HCT116 (cell line): ENCODE measurements around the gene C18orf32. TPM values are rescaled to one million over a fixed set of nuclear protein-coding genes. Genes with fewer than 3 reads are reported as not detected.

ENCODE experiments used
- ATAC-seq: fragments of 200-7000 bp; cut with Tn5 transposase; 2 replicates; pipeline ENCODE4 v1.9.1; 2020; ENCODE audit warnings: mild to moderate bottlenecking, moderate library complexity
- BruUV-seq: library from RNA; stranded (reverse); fragments of 400-500 nt; replicated peaks from 2 replicates; lab custom pipeline; 2021; lab: Mats Ljungman, UMichigan
- CTCF ChIA-PET: fragments of 300-600 bp; sonication (Branson Sonifier 250); formaldehyde crosslinking; loops from one replicate; lab custom pipeline; 2021; ENCODE audit warnings: antibody characterized with exemption; lab: Charles Lee
- POLR2A ChIA-PET: fragments of 300-600, 350-600 bp; sonication (Branson Sonifier 250); formaldehyde crosslinking; loops from one replicate; lab custom pipeline; 2021; ENCODE audit warnings: antibody characterized with exemption; lab: Charles Lee
- RAD21 ChIA-PET, 2 experiments: fragments of 300-600 bp; sonication (Branson Sonifier 250); formaldehyde crosslinking; loops; one replicate each; lab custom pipeline; 2023; ENCODE audit warnings: low total read pairs in 2 of 2; ENCODE audit not compliant: uncharacterized antibody in 2 of 2, unreplicated experiment in 2 of 2, low non-redundant PET in 1 of 2; lab: Charles Lee
- DNase-seq: peaks from one replicate; pipeline ENCODE4 v3.0.0-alpha.2; 2010; ENCODE audit warnings: low read depth, low spot score
- H2AFZ ChIP-seq: fragments of 200-600 bp; shearing (Covaris generic), sonication (generic); 2 replicates; pipeline ENCODE4 v1.6.1; 2017; ENCODE audit warnings: low read depth, mixed run types, mixed read lengths, antibody characterized with exemption, low read length; ENCODE audit not compliant: poor library complexity, severe bottlenecking
- H3K27ac ChIP-seq: 2 replicates; pipeline ENCODE4 v1.5.1; 2012; ENCODE audit warnings: low read depth, low read length
- H3K27me3 ChIP-seq: fragments of 200-600 bp; sonication (generic); 2 replicates; pipeline ENCODE4 v1.6.1; 2016; ENCODE audit warnings: mixed run types, low read length, mixed read lengths; ENCODE audit not compliant: insufficient read depth
- H3K36me3 ChIP-seq, 2 experiments: fragments of 200-500 bp in 1 of 2; fragments of 200-600 bp in 1 of 2; sonication (Bioruptor generic) in 1 of 2; sonication (generic) in 1 of 2; 2 replicates each; pipeline versions ENCODE4 v1.5.1 to v1.6.1; 2014 to 2016; ENCODE audit warnings: low read length in 2 of 2, inconsistent platforms in 1 of 2, mixed read lengths in 1 of 2, mixed run types in 1 of 2; ENCODE audit not compliant: insufficient read depth in 2 of 2, control insufficient read depth in 1 of 2
- H3K4me1 ChIP-seq, 2 experiments: fragments of 200-600 bp in 1 of 2; sonication (generic) in 1 of 2; 2 replicates each; pipeline versions ENCODE4 v1.5.1 to v1.6.1; 2012 to 2017; ENCODE audit warnings: low read length in 2 of 2, inconsistent platforms in 1 of 2, mild to moderate bottlenecking in 1 of 2, mixed read lengths in 1 of 2, mixed run types in 1 of 2, moderate library complexity in 1 of 2; ENCODE audit not compliant: insufficient read depth in 2 of 2, control insufficient read depth in 1 of 2
- H3K4me2 ChIP-seq: fragments of 200-600 bp; sonication (generic); 2 replicates; pipeline ENCODE4 v1.6.1; 2017; ENCODE audit warnings: mixed run types, low read length, mixed read lengths
- H3K4me3 ChIP-seq, 2 experiments: fragments of 200-600 bp in 1 of 2; sonication (generic) in 1 of 2; replicated peaks in 1 of 2; 2 replicates each; pipeline ENCODE4 v1.5.1; 2011 to 2016; ENCODE audit warnings: low read length in 2 of 2, control low read depth in 1 of 2, low read depth in 1 of 2, mild to moderate bottlenecking in 1 of 2, mixed read lengths in 1 of 2, mixed run types in 1 of 2
- H3K79me2 ChIP-seq: fragments of 200-600 bp; sonication (generic); 2 replicates; pipeline ENCODE4 v1.6.1; 2017; ENCODE audit warnings: mild to moderate bottlenecking, mixed run types, low read length, moderate library complexity, mixed read lengths; ENCODE audit not compliant: insufficient read depth
- H3K9ac ChIP-seq: fragments of 200-600 bp; sonication (generic); 2 replicates; pipeline ENCODE4 v1.6.1; 2016; ENCODE audit warnings: low read length, mixed read lengths
- H3K9me2 ChIP-seq: fragments of 200-600 bp; sonication (generic), shearing (Covaris generic); 2 replicates; pipeline ENCODE4 v1.6.1; 2017; ENCODE audit warnings: mixed run types, mild to moderate bottlenecking, moderate library complexity; ENCODE audit not compliant: insufficient read depth
- H3K9me3 ChIP-seq, 2 experiments: fragments of 200-500 bp in 1 of 2; fragments of 200-600 bp in 1 of 2; sonication (Bioruptor generic) in 1 of 2; sonication (generic) in 1 of 2; 2 replicates each; pipeline ENCODE4 v1.6.1; 2014 to 2017; ENCODE audit warnings: low read length in 2 of 2, mixed read lengths in 2 of 2, inconsistent platforms in 1 of 2, low read depth in 1 of 2, mild to moderate bottlenecking in 1 of 2, mixed run types in 1 of 2, moderate library complexity in 1 of 2; ENCODE audit not compliant: control insufficient read depth in 1 of 2, insufficient read depth in 1 of 2
- H4K20me1 ChIP-seq: fragments of 200-600 bp; sonication (generic), shearing (Covaris generic); 2 replicates; pipeline ENCODE4 v1.6.1; 2017; ENCODE audit warnings: mixed run types, mild to moderate bottlenecking, moderate library complexity; ENCODE audit not compliant: insufficient read depth
- ATF3 ChIP-seq: IDR thresholded peaks from 2 replicates; pipeline ENCODE4 v1.6.1; 2012
- CBX3 ChIP-seq: IDR thresholded peaks from 2 replicates; pipeline ENCODE4 v1.6.1; 2012; ENCODE audit warnings: low read depth
- CEBPB ChIP-seq: IDR thresholded peaks from 2 replicates; pipeline ENCODE4 v1.6.1; 2012; ENCODE audit warnings: low read depth
- CTCF ChIP-seq, 3 experiments: fragments of 200-600 bp in 1 of 3; sonication (generic) in 1 of 3; IDR thresholded peaks in 2 of 3; conservative IDR thresholded peaks in 1 of 3; 2 replicates each; pipeline ENCODE4 v1.5.1; 2012 to 2017; ENCODE audit warnings: low read depth in 2 of 3, low read length in 2 of 3, antibody characterized with exemption in 1 of 3, borderline replicate concordance in 1 of 3, control low read depth in 1 of 3, mild to moderate bottlenecking in 1 of 3, mixed read lengths in 1 of 3, mixed run types in 1 of 3, moderate library complexity in 1 of 3; ENCODE audit not compliant: insufficient read depth in 1 of 3
- EGR1 ChIP-seq: IDR thresholded peaks from 2 replicates; pipeline ENCODE4 v1.6.1; 2012; ENCODE audit warnings: low read depth
- EZH2 ChIP-seq: fragments of 200-600 bp; sonication (generic); IDR thresholded peaks from 2 replicates; pipeline ENCODE4 v1.6.1; 2017; ENCODE audit warnings: antibody characterized with exemption, mixed run types
- EZH2phosphoT487 ChIP-seq: fragments of 200-600 bp; IDR thresholded peaks from 2 replicates; pipeline ENCODE4 v1.6.1; 2018; ENCODE audit warnings: antibody characterized with exemption, borderline replicate concordance
- FOSL1 ChIP-seq: IDR thresholded peaks from 2 replicates; pipeline ENCODE4 v1.6.1; 2012; ENCODE audit warnings: low read depth
- JUND ChIP-seq: IDR thresholded peaks from 2 replicates; pipeline ENCODE4 v1.6.1; 2012
- MAX ChIP-seq: IDR thresholded peaks from 2 replicates; pipeline ENCODE4 v1.6.1; 2012
- POLR2A ChIP-seq: IDR thresholded peaks from 2 replicates; pipeline ENCODE4 v1.7.0; 2011; ENCODE audit warnings: borderline replicate concordance; ENCODE audit not compliant: insufficient read depth, insufficient read length; ENCODE audit errors: extremely low read depth
- SIN3A ChIP-seq: IDR thresholded peaks from 2 replicates; pipeline ENCODE4 v1.6.1; 2012; ENCODE audit warnings: low read depth
- SP1 ChIP-seq: IDR thresholded peaks from 2 replicates; pipeline ENCODE4 v1.6.1; 2012; ENCODE audit warnings: low read depth
- SRF ChIP-seq: IDR thresholded peaks from 2 replicates; pipeline ENCODE4 v1.6.1; 2012; ENCODE audit warnings: low read depth
- intact Hi-C: fragments of 100-400 bp; cut with micrococcal nuclease; formaldehyde crosslinking; loops from 2 replicates; pipeline ENCODE4 v1.10.0; 2022
- total RNA-seq: library from RNA; stranded (reverse); gene quantifications from one replicate; pipeline ENCODE4 v1.2.1, GENCODE V29; 2021; ENCODE audit not compliant: unreplicated experiment

The C18orf32 gene
- total RNA-seq, 1 experiment from 2014 or later = 35.0 TPM

- no TSS peak for BruUV-seq
Measured at GRCh38 chr18:49443837-49444236, 43.2 kb downstream of the C18orf32 start.

More at GRCh38 chr18:49443837-49444236, 43.2 kb downstream of the C18orf32 start:
- intact Hi-C loops = loop anchor here (10.0 kb wide), 1 partner anchor 419 kb away; no protein-coding TSS in a partner anchor
- Histone ChIP-seq H3K4me1 (no peaks in the 10 kb centered on the region), H3K9me3 (peaks cover 7 to 8% of the 10 kb centered on the region in 2 experiments; a peak in 3 of 4 replicates), H4K20me1 (no peaks in the 10 kb centered on the region; the same call in 1 of the 2 replicates), H3K4me3 (no peak overlapping the region), H3K9me2 (no peaks in the 10 kb centered on the region), H3K79me2 (peaks cover 43% of the 10 kb centered on the region), H3K4me2 (no peak overlapping the region), H3K27ac (no peak overlapping the region), H2AFZ (no peak overlapping the region), H3K9ac (no peak overlapping the region), H3K27me3 (no peaks in the 10 kb centered on the region), H3K36me3 (no peaks in the 10 kb centered on the region)
- POLR2A ChIA-PET = no interaction called here
- RAD21 ChIA-PET = no interaction called here
- ATAC-seq (no peak), DNase-seq (no peak)
- CTCF ChIA-PET = no interaction called here
- TF ChIP-seq SIN3A (no peak), CEBPB (no peak), ATF3 (no peak), CBX3 (no peak), JUND (no peak), POLR2A (no peak), EZH2phosphoT487 (no peak), SRF (no peak), EGR1 (no peak), CTCF (IDR thresholded peaks at IDR 0.05 in 2 of 3, conservative IDR thresholded peaks at IDR 0.05 in 1 of 3; ENCODE audit: borderline replicate concordance in 1 of 3, insufficient read depth in 1 of 3, low read depth in 2 of 3, low read length in 2 of 3) (no peak), FOSL1 (no peak), EZH2 (no peak), MAX (no peak), SP1 (no peak)
- TF ChIP-seq, all 23 proteins: peak for 0
